ENCODE results near the gene DDC.

DNA sequence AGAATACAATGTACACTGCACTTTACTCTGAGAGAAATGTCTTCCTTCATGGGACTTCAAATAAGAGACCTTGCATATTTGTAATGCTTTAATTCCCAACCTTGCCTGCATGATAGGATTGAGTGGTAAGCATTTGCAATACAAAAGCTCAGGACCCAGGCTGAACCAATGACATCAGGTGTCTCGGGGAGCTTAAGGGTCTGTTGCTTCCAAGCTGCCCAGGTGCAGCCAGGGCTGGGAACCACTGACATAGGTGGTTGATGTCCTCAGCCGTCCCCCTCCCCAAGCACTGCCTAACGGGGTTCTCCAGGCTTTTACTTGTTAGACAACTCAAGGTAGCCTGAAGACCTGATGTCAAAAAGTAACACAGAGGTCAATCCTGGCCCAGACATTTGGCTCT lies 144.2 kb downstream of the DDC start:
- no peak for TF ChIP-seq GATA1 (IDR thresholded peaks at IDR 0.05; ENCODE audit: low read depth, low read length)
- no peak for TF ChIP-seq POLR2A (IDR thresholded peaks at IDR 0.05; ENCODE audit: low read length)
